Stimulated activated CD4-positive, alpha-beta T cell treated with anti-CD3 and anti-CD28 coated beads, TNF-alpha, amount 100 ng/mL, for 48 hours (primary cell): Measurements from ENCODE around the gene CAPN6.

Experiments used
- DNase-seq, 3 donors: peaks; one replicate each; pipeline ENCODE4 v3.0.0-alpha.2; 2020; ENCODE audit warnings: low read depth in 3 of 3

The CAPN6 gene, protein sequence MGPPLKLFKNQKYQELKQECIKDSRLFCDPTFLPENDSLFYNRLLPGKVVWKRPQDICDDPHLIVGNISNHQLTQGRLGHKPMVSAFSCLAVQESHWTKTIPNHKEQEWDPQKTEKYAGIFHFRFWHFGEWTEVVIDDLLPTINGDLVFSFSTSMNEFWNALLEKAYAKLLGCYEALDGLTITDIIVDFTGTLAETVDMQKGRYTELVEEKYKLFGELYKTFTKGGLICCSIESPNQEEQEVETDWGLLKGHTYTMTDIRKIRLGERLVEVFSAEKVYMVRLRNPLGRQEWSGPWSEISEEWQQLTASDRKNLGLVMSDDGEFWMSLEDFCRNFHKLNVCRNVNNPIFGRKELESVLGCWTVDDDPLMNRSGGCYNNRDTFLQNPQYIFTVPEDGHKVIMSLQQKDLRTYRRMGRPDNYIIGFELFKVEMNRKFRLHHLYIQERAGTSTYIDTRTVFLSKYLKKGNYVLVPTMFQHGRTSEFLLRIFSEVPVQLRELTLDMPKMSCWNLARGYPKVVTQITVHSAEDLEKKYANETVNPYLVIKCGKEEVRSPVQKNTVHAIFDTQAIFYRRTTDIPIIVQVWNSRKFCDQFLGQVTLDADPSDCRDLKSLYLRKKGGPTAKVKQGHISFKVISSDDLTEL

GRCh38 chrX:111270339-111270738 lies at the start of gene CAPN6:
Gene CAPN6 (minus strand): TSS chrX:111270483. CDS start chrX:111263936, 6,547 bp downstream.
- no peak for DNase-seq

DNA sequence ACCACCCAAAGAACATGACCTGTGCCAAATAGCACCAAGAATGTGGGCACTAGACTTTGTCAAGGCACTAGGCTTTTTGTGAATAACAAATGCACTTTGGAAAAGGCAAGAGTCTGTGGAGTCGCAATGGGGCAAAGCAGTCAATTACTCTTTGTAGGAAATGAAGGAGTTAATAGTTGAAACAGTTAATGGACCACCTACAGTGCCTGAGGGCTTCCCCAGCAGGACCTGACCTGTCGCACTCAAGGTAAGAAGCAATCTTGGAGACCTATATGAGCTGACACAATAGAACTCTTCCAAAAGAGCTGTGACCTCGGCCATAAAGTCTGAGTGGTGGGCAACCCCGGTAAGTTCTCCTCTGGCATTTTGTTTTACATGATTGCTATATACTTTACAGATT lies 49.2 kb upstream of the CAPN6 start:
- DNase-seq = no peak

GRCh38 chrX:111318901-111319300 lies 48.6 kb upstream of the CAPN6 start:
- no peak for DNase-seq

- DNase-seq = no peak
These were observed 38.8 kb upstream of the CAPN6 start for GRCh38 chrX:111309083-111309482.

DNA sequence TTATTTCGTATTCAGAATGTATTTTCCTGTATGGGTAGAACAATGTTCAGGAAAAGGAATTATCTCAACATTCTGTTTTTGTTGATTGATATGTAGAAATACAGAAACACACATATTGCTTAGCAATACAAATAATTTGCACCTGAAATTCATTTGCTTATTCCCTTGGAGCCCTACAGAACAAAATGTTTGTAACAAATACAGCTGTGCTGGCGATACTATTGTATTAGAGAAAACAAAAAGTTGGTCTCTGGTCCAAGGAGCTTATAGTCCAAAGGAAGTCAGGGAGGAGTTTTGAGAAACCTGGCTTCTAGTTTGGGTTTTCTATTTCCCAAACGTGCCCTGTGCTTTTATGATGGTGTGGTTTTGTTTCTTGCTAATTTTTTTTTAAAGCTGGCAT lies 37.8 kb upstream of the CAPN6 start:
- no peak for DNase-seq

DNA sequence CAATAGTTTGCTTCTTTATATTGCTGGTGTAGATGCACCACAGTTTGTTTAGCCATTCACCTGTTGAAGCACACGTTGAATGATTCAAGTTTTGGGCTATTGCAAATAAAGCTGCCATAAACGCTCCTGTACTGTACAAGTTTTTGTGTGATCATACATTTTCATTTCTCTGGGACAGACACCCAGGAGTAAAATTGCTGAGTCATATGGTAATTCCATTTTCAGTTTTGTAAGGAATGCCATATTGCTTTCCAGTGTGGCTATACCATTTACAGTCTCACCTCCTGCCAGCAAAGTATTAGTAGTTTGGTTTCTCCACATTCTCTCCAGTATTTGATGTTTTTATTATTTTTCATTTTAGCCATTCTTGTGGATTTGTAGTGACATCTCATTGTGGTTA lies 32.0 kb upstream of the CAPN6 start:
- no peak for DNase-seq

- DNase-seq = no peak
These were observed 18.6 kb upstream of the CAPN6 start for GRCh38 chrX:111288841-111289240.

- no peak for DNase-seq
These were observed 14.5 kb upstream of the CAPN6 start for GRCh38 chrX:111284631-111285293.

DNA sequence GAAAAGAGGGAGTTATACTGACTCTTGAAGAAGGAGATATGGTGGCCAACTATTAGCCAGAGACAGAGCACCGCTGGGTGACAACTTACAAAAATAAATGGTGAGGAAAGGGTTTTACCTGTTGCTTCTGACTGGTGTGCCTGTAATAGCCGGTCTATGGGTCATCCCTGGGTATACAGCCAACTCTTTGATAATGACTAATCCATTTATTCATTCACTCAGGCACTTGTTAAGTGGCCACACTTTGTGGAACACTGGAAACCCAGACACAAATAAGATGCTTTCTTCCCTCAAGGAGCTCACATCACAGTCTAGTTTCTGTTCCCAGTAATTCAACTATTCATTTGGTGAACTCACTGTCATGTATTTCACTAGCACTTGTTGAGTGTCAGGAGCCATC lies 13.2 kb upstream of the CAPN6 start:
- DNase-seq = no peak

DNA sequence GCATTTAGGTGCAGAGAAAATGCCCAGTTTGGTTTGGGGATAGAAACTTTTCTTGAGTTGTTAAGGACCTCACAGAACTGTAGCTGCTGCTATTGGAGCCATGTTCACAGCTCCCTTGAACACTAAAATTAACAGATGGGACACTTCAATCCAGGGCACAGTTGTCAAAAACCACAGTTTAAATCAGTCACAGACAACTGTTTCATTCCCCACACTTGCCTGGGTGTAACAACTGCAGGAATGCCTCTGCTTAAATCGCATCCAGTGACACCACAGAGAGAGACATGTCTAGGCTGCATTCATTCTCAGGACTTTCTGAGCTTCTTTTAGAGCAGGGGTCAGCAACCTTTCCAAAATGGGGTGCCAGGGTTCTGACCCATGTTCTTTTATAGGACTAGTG lies 12.7 kb upstream of the CAPN6 start:
- DNase-seq = no peak

DNA sequence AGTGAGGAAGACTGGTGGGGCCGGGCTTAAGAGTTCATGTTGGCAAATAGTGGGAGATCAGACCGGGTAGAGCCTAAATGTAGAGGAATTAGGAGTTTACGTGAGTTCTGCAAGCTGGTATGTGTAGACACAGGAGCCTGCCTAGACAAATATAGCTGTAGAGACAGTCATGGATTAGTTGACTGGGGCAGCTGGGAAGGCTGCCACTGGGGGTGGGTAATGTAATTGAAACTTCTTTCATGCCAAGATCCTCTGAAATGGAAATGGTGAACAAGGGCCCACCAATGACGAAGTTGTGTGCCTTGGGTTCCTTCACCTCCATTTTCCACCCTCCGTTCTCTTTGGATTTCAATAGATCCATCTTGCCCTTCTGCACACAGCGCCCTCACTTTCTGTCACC lies 11.9 kb upstream of the CAPN6 start:
- no peak for DNase-seq

DNA sequence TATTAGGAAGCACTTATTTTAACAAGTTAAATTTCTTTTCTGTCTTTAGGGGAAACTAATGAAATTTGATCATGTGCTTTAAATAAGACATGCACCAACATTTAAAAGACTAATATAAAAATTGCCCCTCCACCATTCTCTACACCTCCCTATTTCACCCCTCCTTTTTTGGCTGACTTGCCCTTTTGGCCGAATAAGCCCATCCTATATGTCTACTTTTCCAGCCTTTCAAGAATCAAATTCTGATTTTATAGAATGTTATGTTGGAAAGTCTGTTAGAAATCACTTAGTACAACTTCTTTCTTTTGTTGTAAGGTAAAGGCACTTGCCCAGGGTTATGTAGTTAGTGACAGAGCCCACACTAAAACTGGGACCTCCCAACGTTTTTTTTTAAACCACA lies 1.8 kb downstream of the CAPN6 start:
- DNase-seq = no peak

GRCh38 chrX:111265486-111265885 lies 4.8 kb downstream of the CAPN6 start:
- DNase-seq = no peak

DNA sequence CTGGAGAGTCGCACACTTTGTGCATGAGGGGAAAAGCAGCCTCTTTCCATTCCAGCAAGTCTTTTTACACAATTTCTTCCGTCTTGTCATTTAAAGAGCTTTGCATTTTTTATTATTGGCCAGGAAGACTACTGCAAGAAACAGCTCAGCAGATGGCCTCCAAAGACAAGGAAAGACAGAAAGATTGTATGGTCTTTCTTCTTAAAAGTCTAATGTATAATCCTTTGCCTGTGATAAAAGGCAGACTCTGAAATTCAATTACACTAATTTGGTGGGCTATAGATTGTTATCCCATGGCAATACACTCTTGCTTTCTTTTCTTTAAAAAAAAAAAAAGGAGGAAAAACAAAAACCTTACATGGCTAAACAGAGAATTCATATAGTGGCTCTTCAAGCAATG lies 5.9 kb downstream of the CAPN6 start:
- no peak for DNase-seq

- no peak for DNase-seq
These were observed 8.2 kb downstream of the CAPN6 start for GRCh38 chrX:111262086-111262485.

DNA sequence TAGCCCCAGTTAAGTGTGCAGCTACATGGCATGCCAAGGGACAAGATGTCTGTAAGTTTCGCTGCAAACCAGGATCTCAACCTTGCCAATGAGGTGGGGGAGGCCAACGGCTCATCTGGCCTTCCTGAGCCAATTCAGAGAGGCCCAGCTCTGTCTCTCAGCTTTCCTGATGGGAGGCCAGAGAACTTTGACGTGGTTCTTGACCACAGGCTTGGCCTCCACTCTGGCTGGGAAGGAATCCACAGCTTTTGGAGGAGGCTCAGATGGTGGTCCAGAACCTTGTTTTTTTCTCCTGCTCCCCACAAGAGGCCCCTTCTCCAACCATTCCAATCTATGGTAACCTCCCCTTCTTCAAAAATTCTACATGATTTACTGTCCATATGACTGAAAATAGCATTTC lies 9.8 kb downstream of the CAPN6 start:
- DNase-seq = no peak

- DNase-seq = no peak
These were observed 10.7 kb downstream of the CAPN6 start for GRCh38 chrX:111259559-111259958.

DNA sequence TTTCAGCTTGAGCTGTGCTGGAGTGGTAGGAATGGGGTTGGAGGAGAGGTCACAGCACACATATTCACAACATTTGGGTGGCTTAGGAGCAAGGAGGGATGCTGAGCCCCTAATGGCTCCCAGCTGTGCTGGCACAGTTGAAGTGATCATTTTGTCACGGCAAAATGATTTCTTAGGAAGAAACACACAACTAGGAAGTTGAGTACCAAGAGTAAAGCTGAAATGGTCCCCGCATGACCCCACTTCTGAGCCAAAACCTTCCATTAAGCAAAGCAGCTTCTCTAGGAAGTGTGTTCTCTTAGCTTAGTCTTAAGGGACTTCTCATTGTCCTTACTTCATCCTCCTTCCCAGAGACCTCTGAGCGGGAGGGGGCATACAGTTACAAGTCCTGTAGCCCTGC lies 12.6 kb downstream of the CAPN6 start:
- DNase-seq = no peak

- no peak for DNase-seq
These were observed 15.2 kb downstream of the CAPN6 start for GRCh38 chrX:111254896-111255693.

GRCh38 chrX:111244235-111244750 lies 26.0 kb downstream of the CAPN6 start:
- no peak for DNase-seq

- DNase-seq = no peak
These were observed 53.9 kb downstream of the CAPN6 start for GRCh38 chrX:111216293-111216801.

GRCh38 chrX:111207851-111208250 lies 62.4 kb downstream of the CAPN6 start:
- no peak for DNase-seq
